GM18507 (cell line): ENCODE data around the gene KCNH1.
"Not testable (repeated sequence)": the region's sequence is repeated elsewhere in the genome, so short reads cannot be mapped to it uniquely, and the experiment has no call there.

Experiments
- DNase-seq: peaks from one replicate; pipeline ENCODE4 v3.0.0; 2011; ENCODE audit warnings: low read depth; ENCODE audit not compliant: insufficient read length; ENCODE audit errors: extremely low spot score
- FAIRE-seq: peaks from 2 replicates; lab custom pipeline; 2011; peaks lifted over from hg19 to GRCh38; lab: Jason Lieb, UNC

KCNH1 gene

GRCh38 chr1:211101481-211101880, 32.5 kb downstream of the KCNH1 start:
- DNase-seq, result no peak
- FAIRE-seq, result no peak

GRCh38 chr1:211099393-211099792, 34.6 kb downstream of the KCNH1 start:
- no peak for DNase-seq
- no peak for FAIRE-seq

- DNase-seq (no peak), FAIRE-seq (no peak)
Measured at GRCh38 chr1:211095381-211095780, 38.6 kb downstream of the KCNH1 start.

GRCh38 chr1:211092955-211093354, 41.0 kb downstream of the KCNH1 start:
- no peak for FAIRE-seq

GRCh38 chr1:211091867-211092266, 42.1 kb downstream of the KCNH1 start:
- DNase-seq, result no peak
- no peak for FAIRE-seq

More at GRCh38 chr1:211092955-211093354, 41.0 kb downstream of the KCNH1 start:
- DNase-seq, result no peak

- FAIRE-seq, result no peak
- DNase-seq, result no peak
Measured at GRCh38 chr1:211089536-211089935, 44.4 kb downstream of the KCNH1 start.

GRCh38 chr1:211088156-211088555, 45.8 kb downstream of the KCNH1 start:
- DNase-seq (no peak), FAIRE-seq (no peak)

GRCh38 chr1:211082824-211083223, 51.1 kb downstream of the KCNH1 start:
- DNase-seq (no peak), FAIRE-seq (no peak)

- not testable (repeated sequence) for FAIRE-seq, DNase-seq
Measured at GRCh38 chr1:211081447-211081846, 52.5 kb downstream of the KCNH1 start.

- FAIRE-seq, result no peak
Measured at GRCh38 chr1:211068976-211069375, 65.0 kb downstream of the KCNH1 start.

GRCh38 chr1:211066781-211067384, 67.1 kb downstream of the KCNH1 start:
- no peak for DNase-seq
- FAIRE-seq, result no peak

More at GRCh38 chr1:211068976-211069375, 65.0 kb downstream of the KCNH1 start:
- DNase-seq, result no peak

GRCh38 chr1:211041838-211042237, 92.1 kb downstream of the KCNH1 start:
- not testable (repeated sequence) for FAIRE-seq

GRCh38 chr1:211037095-211037494, 96.9 kb downstream of the KCNH1 start:
- FAIRE-seq (no peak), DNase-seq (no peak)

More at GRCh38 chr1:211041838-211042237, 92.1 kb downstream of the KCNH1 start:
- not testable (repeated sequence) for DNase-seq

GRCh38 chr1:211036381-211037060, 97.4 kb downstream of the KCNH1 start:
- FAIRE-seq, result no peak
- no peak for DNase-seq

- DNase-seq, result no peak
- no peak for FAIRE-seq
Measured at GRCh38 chr1:211035821-211036380, 98.0 kb downstream of the KCNH1 start.

GRCh38 chr1:211033921-211034525, 99.9 kb downstream of the KCNH1 start:
- FAIRE-seq (no peak), DNase-seq (no peak)

GRCh38 chr1:211024901-211025300, 109.0 kb downstream of the KCNH1 start:
- DNase-seq, result no peak
- no peak for FAIRE-seq

GRCh38 chr1:211019266-211019665, 114.7 kb downstream of the KCNH1 start:
- DNase-seq (no peak), FAIRE-seq (no peak)

- no peak for FAIRE-seq
- no peak for DNase-seq
Measured at GRCh38 chr1:211018690-211019089, 115.3 kb downstream of the KCNH1 start.

- no peak for FAIRE-seq
- DNase-seq, result no peak
Measured at GRCh38 chr1:211017075-211017718, 116.8 kb downstream of the KCNH1 start.
